GM18511 (cell line): ENCODE data around the gene WWP2.
"Not testable (repeated sequence)": the region's sequence is repeated elsewhere in the genome, so short reads cannot be mapped to it uniquely, and the experiment has no call there.

Experiments used
- ATAC-seq: cut with Tn5 transposase; IDR thresholded peaks from one replicate; pipeline ENCODE4 v1.9.1; 2021; ENCODE audit warnings: mild to moderate bottlenecking, moderate library complexity; ENCODE audit not compliant: unreplicated experiment

WWP2 gene

DNA sequence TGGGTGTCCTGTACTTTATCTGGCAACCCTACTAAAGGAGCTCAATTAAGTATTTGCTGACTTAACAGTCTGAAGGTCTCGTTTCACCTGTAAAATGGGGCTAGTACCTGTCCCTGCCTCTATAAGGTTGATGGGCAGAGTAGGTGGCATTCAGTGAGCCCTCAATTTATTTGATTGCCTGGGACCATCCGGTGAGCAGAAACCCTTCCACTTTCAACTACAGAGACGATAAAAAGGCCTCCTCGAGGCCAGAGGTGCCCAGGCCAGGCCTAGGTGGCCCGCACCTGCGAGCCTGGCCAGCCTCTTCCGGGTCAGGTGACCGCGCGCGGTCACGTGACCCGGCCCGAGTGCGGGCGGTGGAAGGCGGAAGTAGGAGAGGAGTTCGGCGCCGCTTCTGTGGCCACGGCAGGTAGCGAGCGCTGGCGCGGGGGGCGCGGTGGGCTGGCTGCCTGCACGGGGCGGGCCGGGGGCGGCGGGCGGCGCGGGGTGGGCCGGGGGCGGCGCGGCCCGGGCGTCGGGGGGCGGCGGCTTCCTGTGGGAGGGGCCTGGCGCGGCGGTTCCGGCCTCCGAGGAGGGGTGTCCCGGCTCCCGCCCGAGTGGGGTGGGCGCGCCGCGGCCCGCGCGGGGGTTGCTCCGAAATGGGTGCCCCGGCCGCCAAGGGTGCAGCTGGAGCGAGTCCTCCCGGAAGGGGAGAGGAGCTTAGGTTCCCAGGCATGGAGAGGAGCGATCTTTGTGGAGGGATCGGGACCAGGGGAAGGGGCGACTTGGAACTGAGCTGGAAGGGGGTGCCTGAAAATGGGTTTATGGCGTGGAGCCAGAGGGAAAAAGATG, at the start of gene WWP2:
Gene WWP2 (plus strand): TSS at position 350 of the 831 bp plus-strand sequence. CDS start 24,679 bp downstream, outside the sequence.
- ATAC-seq = peak; percentile 78

DNA sequence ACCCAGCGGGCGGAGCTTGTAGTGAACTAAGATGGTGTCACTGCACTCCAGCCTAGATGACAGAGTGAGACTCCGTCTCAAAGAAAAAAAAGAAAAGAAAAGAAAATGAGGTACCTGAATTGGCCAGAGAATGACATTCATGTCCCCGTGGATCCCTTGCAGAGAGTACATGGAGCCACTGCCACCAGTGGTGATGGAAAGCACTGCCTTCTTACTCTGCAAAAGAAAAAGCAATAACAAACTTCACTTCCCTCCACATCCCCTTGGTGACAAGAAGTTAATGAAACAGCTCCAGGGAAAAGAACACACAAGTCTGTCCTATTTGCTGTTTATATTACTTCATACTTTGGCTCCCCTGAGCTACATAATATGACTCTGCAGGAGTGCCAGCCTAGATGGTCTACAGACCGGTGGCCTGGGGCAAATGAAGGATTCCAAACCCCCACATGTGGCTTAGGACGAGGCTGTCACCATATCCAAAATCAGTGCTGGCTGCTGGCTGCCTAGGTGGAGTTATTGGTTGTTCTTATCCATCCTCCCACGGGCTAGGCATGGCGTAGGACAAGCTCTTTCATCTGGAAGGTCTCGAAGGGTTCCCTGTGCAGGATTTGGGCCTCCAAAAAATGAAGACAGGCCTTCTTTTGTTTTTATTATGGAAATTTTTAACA, 49.1 kb upstream of the WWP2 start:
- no peak for ATAC-seq

DNA sequence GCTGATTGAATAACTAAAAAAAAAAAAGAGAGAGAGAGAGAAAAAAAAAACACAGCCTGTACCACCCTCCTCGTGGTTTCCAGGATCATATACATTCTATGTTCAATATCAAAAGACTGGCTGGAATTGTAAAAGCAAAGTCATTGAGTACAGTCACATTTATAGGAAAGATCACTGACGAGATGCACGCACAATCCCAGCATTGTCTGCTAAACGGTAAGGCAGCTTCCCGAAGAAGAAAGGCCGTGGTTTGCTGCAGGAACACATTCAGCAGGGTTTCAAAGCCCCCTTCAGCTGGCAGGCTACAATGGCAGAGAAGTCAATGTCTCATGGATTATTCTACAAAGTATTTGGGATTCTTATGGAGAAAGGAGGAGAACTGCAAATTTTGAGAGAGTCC, 45.1 kb upstream of the WWP2 start:
- no peak for ATAC-seq

DNA sequence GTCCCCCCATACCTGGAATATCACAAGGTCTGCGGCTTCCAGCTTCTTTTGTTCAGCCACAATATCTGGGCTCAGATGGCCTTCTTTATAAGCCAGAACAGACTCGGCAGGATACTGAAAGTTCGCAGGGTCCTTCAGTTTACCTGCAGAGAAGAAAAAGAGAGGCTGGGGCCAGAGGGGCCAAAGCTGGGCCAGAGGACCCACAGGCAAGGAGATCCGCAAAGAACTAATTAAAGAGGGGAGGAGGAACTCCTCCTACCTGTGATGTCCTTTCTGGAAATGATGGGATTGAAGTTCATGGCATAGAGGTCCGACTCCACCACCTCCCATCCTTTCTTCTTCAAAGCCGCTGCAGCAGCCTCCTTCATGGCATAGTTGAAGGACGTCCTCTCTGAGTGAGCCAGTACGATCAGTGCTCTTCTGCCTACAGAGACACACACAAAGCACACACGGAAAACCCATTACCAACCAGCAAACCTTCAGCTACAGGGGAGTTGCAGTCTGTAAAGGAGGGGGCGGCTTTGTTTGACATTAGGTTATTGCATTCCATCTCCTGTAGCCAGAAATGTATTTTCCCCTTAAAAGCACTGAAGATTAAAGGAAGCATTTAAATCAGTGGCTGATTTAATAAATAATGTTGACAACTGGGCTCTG, 43.9 kb upstream of the WWP2 start:
- ATAC-seq = no peak

GRCh38 chr16:69720822-69721430, 41.2 kb upstream of the WWP2 start:
- ATAC-seq = no peak

GRCh38 chr16:69721441-69721957, 40.6 kb upstream of the WWP2 start:
- no peak for ATAC-seq

DNA sequence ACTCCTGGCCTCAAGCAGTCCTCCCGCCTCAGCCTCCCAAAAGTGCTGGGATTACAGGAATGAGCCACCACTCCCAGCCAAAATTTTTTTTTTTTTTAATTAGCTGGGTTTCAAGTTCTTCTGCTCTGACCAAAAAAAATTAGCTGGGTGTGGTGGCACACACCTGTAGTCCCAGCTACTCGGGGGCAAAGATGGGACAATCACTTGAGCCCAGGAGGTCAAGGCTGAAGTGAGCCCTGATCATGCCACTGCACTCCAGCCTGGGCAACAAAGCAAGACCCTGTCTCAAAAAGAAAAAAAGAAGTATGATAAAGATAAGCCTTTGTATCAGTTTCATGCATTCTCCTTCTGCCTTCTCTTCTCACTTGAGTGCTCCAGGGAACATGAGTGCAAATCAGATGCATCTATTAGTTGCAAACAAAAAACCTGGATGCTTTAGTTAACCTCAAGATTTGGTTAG, 37.7 kb upstream of the WWP2 start:
- ATAC-seq = no peak

DNA sequence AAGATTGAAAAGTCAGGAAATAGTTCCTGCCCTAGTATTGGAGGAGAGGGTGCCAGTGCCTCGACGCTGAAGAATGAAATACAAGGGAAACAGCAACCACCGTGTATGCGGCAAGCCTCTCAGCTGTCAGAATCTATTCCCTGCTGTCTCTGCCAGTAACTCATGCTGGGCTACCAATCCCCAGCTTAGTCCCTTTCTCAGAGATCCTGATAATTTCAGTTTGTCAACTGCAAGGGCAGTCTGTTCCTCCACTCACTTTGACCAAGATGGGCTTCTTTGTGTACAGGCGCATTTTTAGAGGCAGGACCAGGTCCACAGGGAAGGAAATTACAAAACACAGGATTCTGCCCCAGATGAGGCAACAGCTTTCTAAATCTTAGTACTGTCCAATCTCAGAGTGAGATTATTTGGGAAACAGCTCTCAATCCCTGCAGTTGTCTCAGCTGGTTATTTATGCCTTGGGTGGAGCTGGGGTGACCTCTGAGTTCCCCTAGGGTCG, 37.1 kb upstream of the WWP2 start:
- ATAC-seq = no peak

GRCh38 chr16:69725480-69726312, 36.4 kb upstream of the WWP2 start:
- no peak for ATAC-seq

DNA sequence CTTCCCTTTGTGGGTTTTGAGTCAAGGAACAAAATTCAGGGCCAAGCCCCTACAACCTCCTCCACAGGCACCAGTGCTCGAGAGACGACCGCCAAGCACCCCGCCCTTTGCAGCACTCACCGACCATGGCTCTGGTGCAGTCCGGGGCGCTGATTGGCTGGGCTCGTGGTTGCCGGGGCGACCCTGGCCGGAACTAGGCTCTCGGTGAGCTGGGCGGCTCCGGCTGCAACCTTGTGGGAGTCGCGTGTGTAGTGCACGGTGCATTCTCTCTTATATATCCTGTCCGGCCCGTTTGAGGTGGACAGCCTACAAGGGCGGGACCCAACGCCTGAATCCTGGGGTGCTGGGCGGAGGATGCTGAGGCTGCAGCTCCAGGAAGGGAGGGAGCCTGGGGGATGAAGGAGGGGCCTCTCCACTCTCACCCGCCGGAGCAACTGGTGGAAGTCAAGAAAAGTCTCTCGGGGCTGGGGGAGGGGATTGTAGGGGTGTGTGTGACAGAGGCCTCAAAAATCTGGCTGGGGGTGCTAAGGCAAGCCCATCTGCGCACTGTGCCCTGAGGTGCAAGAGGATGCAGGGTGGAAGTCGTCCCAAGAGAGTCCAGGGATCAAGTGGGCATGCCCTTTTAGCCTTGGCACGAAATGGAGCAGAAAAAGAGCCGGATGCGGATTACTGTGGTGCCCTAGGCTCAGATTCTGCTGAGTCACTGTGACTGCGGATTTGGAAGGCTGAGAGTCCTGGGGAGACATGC, 35.6 kb upstream of the WWP2 start, which contains the start of gene NQO1:
Gene NQO1 (minus strand): TSS at position 248 of the 748 bp plus-strand sequence. CDS start 121 bp downstream, at position 127.
- ATAC-seq = peak; percentile 98

GRCh38 chr16:69727916-69728270, 34.2 kb upstream of the WWP2 start:
- no peak for ATAC-seq

DNA sequence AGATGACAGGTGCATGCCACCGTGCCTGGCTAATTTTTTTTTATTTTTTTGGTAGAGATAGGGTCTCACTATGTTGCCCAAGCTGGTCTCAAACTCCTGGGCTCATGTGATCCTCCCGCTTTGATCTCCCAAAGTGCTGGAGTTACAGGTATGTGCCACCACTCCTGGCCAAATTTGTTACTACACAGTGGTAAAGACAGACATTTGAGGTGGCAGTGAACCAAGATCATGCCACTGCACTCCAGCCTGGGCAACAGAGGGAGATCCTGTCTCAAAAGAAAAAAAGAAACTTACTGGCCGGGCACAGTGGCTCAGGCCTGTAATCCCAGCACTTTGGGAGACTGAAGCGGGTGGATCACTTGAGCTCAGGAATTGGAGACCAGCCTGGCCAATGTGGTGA, 33.1 kb upstream of the WWP2 start:
- ATAC-seq = not testable (repeated sequence)

- ATAC-seq = not testable (repeated sequence)
These were observed 30.9 kb upstream of the WWP2 start for GRCh38 chr16:69731280-69731679.

- ATAC-seq = no peak
These were observed 30.0 kb upstream of the WWP2 start for GRCh38 chr16:69732101-69732500.

DNA sequence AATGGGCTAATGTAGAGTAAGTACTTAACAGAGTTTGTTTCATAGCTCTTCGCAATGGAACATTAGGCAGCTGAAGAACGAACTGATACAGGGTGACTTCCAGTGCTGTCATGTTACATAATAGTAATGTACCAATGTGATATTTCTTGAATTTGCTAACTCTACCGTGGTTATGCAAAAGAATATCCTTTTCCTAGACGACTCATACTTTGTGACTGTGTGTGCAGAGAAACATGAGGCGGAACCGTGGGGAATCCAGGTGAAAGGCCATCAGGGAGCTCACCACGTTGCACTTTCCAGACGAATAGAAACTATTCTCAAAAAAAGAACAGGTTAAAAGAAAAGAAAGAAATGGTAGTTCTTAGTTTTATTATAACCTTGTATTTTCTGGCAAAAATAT, 20.6 kb upstream of the WWP2 start:
- no peak for ATAC-seq

DNA sequence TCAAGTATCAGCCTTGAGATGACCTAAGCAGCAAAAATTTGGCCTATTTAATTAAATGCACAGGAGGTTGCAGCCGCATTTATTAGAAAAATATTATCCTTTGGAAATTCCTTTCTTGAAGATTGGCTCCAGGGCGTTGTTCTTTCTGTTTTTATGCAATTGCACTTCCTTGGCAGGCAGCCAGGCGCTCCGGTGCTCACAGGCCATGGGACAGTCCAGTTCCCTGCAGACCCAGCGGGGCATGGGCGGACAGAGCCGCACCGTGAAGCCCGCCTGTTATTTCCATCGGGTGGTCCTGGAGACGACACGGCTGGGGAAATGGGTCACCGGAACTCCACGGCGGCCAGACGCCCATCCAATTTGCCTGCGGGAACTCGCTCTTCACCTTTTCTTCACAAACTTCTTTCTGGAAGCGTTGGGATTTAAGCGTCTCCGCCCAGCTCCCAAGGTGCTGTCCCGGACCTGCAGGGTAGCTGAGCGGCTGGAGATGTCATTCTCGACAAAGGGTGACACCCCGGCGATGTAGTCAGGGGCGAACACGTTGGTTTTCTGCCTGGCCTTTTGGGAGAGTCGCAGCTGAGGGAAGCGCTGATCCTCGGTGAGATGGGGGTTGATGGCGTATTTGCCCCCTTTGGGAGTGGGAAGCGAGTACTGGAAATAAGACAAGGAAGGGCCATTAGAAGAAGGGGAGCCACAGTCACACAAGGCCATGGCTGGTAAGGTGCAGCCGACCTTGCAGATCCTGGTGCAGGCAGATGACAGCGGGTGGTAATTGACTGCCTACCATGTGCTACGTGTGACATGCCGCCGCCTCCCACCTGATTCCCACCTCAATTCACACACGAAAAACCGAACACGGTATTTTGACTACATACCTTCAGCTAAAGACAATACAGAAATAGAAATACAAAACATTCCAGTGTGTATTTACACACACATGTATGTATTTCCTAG, 19.9 kb upstream of the WWP2 start:
- no peak for ATAC-seq

DNA sequence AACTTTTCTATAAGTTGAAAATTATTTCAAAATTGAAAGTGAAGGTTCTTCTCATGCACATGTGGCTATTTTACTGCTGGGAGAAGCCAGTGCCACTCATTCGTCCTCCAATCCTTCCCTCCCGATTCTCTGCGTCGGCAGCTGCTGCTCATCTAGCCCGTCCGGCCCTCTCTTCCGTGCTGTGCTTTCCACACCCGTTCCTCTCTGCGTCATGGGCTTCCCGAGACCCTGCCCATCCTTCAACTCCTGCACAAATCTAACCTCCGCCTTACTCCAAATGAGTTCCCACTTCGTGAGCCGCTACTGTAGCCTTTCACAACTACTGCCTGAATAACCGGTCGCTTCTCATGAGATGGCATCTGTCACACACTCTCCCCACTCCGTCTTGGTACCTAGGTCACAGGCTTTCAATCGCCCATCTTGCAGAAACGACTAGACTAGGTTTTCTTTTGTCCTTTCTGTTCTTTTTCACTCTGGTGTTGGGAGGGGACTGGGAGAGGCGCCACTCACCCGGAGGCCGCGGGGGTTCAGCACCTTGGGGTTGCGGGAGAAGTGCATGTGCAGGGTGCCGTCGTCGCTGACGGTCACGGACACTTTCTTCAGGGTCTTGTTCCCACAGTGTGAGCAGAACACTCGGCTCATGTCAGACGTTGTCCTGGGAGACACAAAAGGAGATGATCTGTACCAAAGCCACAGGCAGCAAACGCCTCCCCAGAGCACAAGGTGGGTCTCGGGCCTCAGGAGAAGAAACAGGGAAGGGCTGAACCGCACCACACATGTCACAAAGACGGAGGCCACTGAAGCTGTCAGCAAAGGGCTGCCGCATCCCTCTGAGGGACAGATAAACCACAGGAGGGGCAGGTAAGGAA, 17.5 kb upstream of the WWP2 start:
- ATAC-seq = no peak
